GM15510 (cell line): ENCODE measurements around the gene SEMA3C.

ENCODE experiments used
- POLR2A ChIP-seq: IDR thresholded peaks from 3 replicates; pipeline ENCODE4 v1.6.1; 2011; ENCODE audit warnings: borderline replicate concordance; ENCODE audit not compliant: insufficient read length; ENCODE audit errors: extremely low read depth

Gene SEMA3C

DNA sequence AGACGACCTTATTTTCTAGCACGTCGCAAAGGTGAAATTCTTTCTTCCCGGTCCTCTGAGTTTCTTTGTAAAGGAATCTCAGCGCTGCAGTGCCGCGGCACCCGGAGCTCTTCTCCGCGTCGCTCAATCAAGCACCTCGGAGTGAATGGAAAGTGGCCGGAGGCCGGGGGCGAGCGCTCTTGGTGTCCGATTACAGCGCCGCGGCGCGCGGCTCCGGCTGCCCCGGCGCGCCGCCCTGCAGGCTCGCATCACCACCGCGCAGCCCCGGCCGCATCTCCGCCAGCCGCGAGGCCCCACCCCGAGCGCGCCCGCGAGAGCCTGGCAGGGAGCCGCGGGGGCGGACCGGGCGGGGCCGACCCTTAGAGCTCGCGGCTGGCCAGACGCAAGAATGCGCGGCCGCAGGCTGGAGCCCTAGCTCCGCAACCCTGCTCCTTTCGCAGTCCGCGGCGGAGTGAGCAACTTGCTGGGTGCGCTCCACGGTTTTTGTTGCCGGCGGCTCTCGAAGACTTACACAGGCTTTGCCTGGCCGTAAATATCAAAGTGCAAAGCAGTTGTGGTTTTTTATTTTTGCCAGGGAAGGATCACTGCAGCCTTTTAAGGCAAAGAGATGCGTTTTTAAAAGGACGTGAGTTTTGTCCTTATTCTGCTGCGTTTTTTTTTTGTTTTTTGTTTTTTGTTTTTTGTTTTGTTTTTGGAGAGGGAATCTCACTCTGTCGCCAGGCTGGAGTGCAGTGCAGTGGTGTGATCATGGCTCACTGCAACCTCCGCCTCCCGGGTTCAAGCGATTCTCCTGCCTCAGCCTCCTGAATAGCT is at the start of gene SEMA3C:
Gene SEMA3C (minus strand): TSS at position 143 of the 813 bp plus-strand sequence. CDS start 2,270 bp downstream, outside the sequence.
- no peak for TF ChIP-seq POLR2A

DNA sequence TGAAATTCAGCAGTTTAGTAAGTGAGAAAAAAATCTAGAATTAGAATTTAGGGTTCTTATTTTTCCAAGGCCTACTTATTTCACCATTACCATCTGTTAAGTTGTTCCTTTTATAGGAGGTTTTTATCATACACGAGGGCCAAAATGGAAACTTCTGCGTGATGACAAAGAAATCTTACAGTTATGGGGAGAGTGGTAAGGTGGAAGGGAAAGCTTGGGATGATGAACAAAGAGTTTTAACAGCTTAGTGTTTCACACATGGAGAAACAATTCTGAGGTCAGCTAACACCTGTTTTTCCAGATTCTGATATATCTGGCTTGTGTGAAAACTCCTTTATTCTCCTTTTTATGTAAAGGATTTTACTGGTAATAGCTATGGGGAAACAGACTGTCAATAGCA is 49.8 kb upstream of the SEMA3C start:
- TF ChIP-seq POLR2A = no peak

DNA sequence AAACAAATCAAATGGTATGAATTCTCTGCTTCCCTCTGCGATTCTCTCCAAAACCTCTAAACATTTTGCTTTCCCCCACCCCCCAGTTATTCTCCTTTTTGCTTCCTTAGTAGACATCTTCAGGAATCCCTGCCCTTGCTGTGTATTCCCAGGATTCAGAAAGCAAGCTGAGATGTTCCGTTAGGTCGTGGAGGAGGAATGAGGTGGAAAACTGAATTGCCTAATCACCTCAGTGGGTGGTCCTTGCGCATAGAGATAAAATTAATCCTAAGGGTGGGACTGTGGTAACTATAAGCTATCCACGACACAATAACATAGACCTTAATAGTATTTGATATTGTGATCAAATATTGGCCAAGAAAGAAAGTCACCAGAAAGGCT is 49.1 kb upstream of the SEMA3C start:
- no peak for TF ChIP-seq POLR2A

DNA sequence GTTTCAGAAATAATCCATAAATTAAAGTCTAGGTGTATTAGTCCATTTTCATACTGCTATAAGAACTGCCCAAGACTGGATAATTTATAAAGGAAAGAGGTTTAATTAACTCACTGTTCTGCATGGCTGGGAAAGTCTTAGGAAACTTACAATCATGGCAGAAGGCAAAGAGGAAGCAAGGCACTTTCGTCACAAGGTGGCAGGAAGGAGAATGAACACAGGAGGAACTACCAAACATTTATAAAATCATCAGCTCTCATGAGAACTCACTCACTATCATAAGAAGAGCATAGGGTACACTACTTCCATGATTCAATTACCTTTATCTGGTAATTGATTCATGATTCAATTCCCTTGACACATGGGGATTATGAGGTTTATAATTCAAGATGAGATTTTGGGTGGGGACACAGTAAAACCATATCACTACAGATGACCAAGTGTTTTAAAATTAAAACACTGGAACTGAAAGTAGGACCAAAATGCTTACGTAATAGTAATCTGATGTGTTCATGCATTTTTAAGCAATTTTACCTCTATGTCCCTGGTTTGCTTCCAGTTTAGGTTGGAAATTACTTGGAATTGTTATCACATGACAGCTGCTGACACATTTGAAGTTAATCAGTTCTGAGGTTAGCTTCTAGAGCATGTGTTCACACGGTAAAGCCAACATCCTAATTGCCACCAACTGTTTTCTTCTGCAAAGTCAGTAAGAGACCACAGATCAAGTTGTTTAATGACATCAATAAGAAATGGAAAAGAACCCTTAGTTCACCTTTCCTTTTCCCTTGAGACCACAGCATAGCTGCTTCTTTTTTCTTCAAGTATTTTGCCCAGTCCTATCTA is 48.4 kb upstream of the SEMA3C start:
- TF ChIP-seq POLR2A = no peak

DNA sequence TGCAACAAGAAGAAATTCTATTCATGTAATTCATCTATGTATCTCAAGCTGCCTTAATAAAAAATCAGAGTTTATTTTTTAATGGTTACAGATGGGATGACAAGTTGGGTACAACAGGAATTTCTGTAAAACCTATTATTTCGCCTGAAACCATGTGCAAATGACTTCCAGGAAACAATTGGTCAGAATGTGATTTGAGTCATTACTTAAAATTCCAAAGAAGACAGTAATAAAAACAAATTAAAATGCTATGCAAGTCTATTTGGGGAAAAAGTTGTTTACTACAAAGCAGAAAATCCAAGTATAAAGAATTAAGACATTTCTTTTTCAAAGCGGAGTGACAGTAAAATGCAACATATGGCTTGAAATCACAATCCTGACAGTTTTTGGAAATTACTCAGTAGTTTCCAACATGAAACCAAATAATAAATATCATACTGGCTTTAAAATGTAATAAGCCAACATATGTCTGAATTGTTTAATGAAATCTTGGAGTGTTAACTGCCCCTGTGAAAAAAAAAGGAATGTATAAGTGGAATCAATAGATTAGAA is 41.5 kb upstream of the SEMA3C start:
- TF ChIP-seq POLR2A = no peak

DNA sequence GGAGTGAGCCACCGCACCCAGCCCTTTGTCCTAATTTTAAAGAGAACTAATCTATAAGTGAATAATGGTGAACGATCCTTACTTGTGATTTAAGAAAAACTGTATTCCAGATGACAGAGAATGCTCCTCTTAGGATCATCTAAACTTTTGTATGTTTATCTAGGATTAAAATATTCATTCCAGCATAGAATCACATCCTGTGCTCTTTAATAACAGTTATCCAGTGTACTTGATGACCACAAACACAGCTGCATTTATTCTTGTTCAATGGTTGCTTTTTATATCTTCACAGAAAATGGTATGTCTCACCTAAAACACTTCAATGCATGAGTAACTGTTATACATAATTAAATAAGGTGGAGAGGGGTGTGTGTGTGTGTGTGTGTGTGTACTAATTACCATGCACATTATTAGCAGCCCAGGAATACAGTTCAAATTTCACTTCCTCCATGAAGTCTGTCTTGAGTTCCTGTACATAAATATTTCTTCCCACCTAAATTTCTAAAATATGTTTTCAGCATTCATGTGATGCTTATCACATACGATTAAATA is 38.5 kb upstream of the SEMA3C start:
- no peak for TF ChIP-seq POLR2A

DNA sequence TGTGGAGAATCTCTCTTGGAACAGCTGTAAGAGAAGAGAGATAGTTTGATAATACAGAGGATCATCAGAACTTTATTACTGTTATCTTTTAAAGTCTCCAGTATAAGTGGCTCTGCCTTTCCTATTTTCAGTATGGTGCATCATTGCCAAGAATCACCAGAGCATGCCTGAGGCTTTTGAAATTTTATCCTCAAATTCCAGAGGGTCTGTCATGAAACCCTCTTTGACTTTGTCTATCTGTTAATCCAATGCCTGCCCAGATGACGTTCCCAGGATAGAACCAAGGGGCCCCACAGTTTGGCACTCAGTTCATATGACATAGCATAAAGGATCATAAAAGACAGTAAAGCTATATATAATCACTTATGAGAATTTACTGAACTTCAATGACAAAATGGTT is 35.3 kb upstream of the SEMA3C start:
- TF ChIP-seq POLR2A = no peak

DNA sequence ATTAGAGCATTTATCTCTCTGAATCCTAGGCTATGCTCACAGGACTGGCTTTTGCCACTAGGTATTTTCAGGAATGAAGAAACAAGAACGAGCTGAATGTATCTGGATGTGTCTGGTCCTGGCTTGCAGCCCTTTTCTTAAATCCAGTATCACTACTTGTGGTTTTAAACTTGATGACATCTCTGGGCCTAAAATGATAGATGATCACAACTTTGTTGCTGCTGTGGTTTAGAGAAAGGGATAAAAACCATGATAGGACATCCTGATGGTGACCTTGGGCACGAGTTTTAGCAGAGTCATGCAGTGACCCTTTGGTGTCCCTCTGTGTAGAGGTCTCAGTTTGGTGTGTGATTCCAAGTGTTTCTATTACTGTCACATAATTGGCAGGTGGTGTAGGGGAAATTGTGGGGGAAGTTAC is 31.7 kb upstream of the SEMA3C start:
- no peak for TF ChIP-seq POLR2A

DNA sequence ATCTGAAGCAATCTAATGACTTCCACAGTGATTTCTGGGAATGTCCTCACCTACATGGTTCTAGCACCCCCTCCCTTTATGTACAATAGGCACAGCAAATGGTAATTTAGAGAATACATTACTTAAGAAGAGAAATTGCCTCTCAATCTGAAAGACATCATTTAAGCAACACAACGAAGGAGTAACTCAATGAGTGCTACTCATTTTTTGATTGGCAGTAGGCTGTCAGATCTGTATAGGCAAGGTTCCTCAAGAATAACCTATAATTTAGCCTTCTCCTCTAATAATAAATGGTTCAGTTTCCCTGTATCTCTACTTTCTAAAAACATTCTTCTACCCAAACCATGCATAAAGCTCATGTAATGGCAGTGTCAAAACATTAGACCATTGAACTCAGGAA is 30.6 kb upstream of the SEMA3C start:
- no peak for TF ChIP-seq POLR2A

DNA sequence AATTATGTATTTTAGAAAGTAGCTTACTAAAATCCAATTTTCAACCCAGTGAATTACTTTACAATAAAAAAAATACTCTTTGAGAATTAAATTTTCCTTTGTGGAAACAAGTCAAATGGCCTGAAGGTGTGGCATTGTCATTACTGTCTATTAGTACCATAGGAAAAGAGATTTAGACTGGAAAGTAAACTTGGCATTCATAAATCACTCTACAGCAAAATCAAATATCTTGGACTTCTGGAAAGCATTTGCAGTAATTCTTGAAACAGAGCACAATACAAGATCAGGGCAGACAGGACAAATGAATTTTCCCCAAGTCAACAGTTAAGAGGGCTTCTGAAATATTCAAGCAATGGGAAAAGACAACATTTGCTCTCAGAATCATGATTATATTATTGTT is 28.0 kb upstream of the SEMA3C start:
- TF ChIP-seq POLR2A = no peak

DNA sequence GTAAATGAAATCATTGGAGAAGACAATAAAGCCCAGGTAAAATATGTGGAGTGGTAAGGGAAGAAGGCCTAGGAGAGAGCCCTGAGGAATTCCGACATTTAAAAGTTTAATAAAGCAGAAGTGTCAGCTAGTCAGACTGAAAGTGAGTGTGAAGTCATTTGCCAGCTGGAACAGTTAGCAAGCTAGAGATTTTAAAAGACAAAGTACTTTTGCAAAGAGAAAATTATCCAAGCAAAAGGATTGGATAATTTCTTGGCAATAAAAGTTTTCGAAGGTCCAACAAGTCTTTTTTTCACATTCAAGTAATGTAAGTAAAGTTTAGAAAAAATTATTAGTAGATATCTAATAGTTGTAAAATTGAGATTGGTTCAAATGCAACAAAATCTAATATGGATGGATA is 27.1 kb upstream of the SEMA3C start:
- TF ChIP-seq POLR2A = no peak

DNA sequence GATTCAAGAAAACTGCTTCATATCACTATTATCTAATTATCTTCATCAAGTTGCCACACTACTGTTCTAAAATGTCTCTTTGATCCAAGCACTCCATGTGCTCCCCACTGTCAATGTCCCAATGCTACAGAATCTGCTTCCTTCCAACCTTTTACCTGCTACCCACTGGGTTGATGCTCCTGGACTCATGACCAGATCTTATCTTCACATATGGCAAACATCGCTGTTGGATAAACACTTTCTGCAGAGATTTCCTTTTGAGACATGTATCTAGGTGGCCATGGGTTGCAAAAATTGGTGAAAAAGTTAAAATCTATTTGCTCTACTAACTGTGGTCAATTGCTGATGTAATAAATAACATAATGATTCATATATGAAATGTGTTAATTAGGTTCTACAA is 24.5 kb upstream of the SEMA3C start:
- TF ChIP-seq POLR2A = no peak

DNA sequence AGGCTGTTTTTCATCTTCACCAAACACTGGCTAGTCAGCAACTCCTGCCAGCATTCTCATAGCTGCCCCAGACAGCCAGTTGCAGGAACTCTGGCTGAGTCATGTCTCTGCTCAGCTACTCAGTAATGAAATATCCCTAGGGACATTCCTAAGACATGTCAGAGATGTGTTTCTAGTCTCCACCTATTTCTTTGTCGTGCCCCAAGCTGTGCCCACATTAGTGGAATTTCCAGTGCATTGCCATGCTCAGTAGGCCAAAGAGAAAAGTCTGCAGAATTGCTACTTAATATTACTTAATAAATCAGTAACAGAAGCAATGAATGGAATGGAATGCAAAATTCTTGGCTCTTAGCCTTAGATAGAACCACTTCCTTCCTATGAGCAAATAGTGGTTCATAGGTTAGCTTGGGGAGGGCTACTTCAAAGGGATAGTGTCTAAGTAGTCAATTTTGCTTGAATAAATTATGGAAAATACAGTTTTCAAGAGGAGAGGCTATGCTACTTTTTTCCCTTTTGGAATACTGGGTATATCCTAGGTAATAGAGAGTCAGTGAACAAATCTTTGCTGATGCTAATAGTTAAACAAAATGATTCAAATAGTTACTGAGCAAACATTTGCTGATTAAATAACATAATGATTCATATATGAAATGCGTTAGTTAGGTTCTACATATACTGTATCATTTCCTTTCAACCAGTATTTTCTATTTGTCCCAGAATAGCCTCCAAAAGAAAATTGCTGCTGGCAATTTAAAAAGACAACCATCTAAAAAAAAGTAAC is 23.6 kb upstream of the SEMA3C start:
- no peak for TF ChIP-seq POLR2A

DNA sequence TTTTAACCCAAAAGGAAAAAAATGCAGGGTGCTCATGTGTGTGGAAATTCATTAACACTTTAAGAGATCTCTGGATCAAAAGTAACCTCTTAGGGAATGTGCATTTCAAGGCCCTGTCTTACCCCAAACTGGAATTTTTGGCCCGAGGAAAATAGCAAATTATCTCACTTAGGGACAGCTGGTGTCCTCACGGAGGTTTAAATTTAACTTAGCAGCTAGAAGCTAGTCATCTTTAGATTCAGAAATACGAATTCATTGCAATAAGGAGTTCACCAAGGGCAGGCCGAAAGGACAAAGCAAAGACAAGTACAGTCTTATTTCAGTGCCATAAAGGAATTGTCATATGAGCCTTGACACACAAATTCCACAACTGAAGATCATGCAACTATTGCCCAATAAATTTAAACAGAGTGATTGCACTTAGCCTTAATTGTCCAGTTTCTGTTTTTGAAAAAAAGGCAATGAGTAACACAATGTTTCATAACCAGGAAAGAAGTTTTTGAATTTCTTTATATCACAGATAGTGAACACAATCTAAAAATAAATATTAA is 22.4 kb upstream of the SEMA3C start:
- no peak for TF ChIP-seq POLR2A
